CD1c-positive myeloid dendritic cell (primary cell): ENCODE measurements around the gene VEPH1.

Experiments used
- DNase-seq: peaks from one replicate; pipeline ENCODE4 v3.0.0-alpha.2; 2016; ENCODE audit errors: extremely low spot score

Gene VEPH1

DNA sequence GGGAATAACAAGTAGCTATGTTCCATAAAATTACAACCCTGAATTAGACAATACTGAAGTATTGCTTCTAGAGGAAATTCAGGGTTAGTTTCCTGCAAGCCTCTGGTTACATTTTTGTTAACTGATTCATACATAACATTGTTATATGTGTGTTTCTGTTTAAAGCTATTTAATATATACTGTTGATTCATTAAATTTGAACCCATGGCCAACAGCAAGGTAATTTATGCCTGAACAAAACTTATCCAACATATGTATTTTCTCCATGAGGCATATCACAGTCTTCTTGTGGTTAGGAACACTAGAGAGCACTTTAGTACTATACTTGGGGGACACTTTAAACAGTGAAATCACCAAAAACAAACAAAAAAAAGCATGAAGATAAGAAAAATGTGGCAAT, 114.2 kb downstream of the VEPH1 start:
- DNase-seq: no peak

DNA sequence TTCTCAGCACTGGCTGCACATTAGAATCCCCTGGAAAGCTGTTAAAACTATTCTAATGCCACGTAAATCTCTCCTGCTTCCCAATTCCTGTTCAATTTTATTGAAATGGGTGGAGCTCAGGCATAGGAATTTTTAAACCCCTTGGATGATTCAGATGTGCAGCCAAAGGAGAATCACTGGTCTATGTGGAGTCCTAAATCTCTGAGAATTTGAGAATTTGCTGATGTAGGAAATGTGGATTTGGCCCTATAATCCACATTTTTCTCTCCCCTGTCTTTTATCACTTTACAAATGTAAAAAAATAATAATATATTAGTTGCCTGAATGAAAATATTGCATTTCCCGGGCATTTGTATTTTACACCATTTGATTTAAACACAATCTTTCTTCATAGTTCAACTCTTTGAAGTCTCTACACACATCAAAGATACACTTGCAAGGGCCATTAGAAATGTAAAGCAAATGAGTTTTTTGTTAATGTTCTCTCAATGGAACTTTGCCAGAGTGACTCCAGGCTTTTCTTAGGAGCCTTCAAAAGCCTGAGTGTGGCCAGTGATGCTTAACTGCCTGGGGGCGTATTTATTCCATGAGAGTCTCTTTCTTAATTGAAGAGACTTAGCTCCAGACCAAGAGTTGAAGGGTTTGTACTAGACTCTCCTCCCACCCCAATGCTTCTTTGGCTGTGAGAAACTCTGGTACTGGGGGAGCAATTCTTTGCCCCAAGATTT, 115.3 kb downstream of the VEPH1 start:
- DNase-seq: no peak

DNA sequence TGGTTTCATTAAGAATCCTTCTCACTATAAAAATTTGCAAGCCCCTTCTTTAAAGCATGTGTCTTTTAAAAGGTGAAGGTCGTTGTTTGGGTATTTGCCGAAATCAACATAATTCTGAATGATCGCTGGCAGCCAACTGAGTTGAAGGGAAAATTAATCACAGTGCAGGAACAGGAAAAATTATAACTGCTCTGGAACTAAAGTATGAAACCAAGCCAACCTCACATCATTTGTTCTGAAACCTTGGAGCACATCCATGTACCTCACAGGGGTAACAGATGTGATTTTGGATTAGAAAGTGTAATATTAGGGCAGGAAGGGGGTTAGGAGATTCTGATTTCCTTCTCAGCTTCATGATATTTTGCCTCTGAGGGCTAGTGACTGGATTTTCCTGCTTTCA, 118.7 kb downstream of the VEPH1 start:
- no peak for DNase-seq

DNA sequence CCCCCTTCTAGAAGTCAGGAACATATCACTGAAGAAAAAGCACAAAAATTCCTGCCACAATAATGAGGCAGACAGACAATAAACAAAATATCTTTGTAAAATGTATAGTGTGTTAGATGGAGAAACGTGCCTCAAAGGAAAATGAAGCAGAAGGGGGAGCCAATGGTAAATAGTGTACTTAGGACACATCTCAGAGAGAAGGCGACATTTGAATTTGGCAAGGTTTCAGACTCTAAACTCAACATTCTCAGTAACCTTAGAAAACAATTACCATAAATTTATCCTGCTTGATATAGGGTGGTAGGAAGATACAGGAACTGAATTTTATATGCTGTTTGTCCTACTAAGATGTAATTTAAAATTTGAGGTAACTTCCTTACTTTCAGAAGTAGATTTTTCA, 119.2 kb downstream of the VEPH1 start:
- no peak for DNase-seq

DNA sequence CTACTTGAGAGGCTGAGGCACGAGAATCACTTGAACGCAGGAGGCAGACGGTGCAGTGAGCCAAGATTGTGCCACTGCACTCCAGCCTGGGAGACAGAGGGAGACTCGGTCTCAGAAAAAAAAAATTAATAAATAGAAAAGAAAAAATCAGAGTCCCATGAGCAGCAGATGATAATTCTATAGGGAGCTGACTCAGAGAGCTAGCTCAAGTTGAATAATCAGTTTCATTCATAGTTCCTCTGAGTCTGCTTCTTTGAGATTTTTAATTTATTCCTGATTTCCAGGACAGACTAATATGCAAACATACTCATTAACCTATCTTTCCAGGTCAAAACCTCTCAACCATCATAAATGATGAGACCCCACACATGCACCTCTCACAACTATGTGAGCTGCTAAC, 121.6 kb downstream of the VEPH1 start:
- no peak for DNase-seq

DNA sequence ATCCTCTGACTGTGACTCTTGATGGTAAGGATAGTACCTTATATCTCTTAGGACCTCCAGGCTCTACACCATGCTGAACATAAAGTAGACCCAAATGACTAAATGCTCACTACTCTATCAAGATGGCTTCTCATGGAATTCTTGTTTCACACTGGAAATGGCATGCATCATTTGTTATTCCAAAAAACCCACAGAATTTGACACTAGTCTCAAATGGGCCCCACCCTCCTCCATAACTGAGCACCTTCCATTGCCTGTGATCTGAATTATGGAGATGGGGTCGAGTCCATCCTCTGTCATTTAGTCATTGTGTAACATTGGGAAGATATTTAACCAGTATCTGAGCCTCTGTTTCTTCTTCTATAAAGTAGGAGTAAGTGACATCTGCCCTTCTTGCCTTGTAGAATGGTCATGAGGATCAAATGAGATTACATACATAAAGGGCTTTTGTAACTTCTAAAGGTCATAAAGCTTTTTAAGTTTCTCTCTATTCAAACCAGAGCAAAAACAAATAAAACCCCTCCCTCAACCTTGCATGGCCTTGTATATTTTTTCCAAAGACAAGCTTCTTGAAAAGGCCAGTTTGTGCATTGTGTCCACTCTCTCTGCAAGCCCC, 123.6 kb downstream of the VEPH1 start:
- DNase-seq: no peak

DNA sequence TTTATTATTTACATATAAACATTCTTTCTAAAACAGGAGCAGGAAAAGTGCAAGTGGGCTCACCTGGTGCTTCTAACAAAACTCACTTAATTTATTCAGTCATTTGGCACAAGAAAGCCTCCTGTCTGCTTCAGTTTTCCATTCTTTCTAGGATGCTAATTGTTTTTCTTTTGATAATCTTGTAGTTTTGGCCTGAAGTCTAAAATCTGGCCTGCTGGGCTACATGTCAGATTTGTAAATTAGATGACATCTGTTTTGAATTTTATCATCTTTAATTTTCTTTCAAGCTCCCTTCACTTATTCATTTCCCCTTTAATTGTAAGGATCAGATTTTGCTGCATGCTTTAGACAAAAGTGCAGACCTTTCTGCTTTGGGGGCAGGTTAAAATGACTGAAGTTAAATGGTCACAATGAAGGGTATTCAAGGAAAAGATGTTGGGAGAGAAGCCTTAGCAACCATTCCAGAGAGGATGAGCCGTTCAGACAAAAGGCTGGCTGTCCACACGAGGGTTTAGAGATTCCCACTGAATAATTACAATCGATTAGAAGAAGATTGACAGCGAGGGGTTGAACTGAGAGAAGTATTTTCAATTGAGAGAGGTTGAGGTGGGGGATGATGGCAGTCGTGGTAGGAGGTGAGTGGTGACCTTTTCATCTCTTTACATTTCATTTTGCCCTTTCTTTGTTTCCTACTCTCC, 126.5 kb downstream of the VEPH1 start:
- DNase-seq: no peak

DNA sequence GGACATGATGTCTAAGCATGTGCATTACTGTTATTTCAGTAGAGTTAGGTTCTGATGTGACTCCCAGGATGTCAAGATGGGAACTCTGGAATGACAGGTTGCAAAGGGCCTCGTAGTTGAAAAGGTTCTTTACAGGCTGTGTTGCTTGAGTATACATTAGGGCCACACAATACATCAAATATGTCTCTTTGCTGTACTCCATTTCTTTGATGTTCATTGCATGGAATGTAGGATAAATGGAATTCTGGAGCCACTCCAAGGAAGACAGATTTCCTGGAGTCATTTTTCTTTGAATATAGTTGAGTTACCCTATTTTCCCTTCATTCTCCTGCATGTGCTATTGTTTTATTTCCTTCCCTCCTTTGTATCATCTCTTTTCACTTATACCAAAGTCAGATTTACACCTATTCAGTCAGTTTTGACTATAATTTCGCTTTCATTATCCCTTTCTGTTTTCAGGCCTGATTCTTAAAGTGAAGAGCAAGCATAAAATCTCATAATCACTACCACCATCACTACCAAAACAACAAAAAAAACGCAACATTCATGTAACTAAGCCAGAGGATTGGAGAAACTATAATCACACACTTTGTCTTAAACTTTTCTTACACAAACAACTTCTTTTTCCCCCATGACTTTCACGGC, 127.8 kb downstream of the VEPH1 start:
- no peak for DNase-seq

DNA sequence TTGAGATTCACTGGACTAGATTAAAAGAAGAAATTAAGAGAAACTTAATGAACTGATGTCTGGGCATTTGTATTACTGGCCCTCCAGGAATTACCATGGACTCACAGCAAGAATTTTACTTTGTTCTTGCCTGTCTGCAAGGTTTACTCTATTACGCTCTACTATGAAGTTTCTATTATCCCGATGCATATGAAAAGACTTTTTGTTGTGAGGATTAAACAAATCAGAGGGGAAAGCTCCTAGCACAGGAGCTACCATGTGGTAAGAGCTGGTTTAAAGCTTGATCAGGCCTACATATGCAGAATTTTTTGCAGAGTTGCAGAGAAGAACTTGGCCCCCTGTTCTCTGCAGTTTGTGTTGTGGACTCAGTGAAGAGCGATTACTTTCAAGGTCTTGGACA, 128.3 kb downstream of the VEPH1 start:
- DNase-seq: no peak

DNA sequence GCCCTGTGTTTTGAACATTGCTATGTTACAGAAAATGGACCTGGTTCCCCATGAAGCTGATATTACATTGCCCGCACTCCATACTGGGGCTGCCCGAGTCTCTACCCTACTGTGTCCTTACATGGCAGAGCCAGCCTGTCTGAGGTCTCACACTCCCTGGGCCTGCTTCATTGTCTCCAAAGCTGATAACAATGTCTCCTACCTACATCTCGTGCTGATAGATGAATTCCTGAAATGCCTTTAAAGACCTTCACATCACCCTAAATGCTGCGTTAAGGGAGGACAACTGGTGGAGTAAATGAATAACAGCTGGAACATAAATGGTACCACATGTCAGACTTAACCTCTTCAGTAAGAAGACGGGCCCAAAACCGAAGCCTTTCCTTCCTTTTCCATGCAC, 129.4 kb downstream of the VEPH1 start:
- no peak for DNase-seq

DNA sequence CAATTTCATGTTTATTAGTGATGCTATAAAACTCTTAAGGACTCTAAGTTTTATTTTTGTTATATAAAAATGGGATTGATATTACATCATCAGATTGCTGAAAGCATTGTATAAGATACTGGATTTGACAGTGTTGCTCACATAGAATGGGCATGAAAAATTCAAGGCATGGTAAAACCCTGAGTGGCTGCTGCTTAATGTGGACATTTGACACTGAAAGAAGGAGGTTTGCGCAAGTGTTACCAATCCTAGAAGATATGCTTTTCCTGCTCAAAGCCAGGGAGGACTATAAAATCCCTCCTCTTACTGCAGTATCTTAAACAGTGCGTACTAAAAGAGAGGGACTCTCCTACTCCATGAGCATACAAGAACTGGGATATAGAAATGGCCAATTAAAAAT, 132.3 kb downstream of the VEPH1 start:
- no peak for DNase-seq

DNA sequence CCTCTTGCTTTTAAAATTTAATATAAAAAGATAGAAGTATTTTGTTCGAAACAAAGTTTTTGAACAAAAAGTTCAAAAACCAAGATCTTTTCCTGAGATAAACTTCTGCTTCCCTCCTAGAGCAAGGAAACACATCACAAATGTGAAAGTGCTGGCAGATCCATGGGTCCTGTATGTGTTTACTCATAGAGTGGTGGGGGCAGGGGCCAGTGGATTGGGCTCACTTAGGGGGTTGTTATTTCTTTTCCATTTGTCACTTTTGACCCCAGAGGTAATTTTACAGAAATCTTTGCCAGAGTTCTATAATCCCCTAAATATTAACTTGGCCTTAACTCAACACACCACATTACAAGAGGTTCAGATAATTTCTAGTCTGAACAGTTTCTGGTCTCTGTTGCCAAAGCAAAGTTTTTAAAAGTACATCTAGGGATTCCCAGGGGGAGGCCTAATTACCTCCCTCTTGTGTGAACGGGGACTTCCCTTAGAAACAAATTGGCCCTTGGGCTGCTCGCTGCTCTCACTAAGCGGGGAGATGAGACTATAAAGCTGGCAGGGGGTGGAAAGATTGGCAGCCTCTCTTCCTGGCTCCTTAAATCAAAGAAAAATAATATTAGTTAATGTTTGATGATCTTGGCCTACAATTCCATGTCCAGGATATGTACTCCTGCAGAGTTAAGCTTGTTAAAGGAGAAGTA, 133.3 kb downstream of the VEPH1 start:
- no peak for DNase-seq

DNA sequence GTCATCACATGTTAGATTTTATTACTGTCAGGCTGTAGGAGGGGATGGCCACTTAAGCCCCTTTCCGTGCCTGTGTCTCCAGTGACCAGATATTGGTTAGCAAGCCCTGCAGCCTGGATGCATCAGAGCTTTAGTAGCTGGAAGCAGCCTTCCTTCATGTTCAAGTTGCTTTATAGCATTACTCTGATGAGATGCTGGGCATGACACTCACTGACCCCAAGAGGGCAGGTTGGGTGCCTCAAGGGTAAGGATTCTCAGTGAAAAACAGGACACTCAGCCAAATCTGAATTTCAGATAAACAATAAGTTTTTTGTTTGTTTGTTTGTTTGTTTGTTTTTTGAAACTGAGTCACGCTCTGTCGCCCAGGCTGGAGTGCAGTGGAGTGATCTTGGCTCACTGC, 135.0 kb downstream of the VEPH1 start:
- DNase-seq: no peak

DNA sequence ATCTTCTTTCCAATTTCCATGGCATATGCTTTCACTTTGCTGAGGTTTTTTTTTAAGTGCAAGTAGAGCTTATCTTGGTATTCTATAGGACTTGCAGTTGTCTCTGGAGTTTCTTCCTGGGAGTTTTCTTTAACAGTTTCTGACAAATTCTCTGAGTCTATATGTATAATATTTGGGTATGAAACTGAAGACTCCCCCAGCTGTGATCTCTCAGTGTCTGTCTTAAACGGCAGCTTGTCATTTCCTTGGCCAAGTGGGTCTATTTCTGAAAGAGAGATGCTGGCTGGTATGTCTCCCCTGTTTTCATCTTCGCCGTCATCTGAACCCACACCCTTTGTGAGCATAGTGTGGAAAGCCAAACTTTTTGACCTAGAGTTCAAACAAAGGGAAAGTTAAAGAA, 139.8 kb downstream of the VEPH1 start:
- no peak for DNase-seq

DNA sequence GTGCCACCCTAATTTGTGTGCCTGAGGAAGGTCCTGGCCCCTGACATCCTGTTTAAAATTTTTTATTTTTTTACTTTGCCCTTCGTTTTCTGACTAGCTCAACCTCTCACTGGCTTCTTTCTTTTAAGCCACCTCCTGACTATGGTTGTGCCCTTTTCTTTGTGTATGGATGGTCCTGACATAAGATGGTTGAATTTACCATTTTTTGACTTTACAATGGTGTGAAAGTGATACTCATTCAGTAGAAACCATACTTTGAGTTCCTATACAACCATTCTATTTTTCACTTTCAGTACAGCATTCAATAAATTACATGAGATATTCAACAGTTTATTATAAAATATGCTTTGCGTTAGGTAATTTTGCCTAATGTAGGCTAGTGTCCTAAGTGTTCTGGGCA, 140.9 kb downstream of the VEPH1 start:
- no peak for DNase-seq

DNA sequence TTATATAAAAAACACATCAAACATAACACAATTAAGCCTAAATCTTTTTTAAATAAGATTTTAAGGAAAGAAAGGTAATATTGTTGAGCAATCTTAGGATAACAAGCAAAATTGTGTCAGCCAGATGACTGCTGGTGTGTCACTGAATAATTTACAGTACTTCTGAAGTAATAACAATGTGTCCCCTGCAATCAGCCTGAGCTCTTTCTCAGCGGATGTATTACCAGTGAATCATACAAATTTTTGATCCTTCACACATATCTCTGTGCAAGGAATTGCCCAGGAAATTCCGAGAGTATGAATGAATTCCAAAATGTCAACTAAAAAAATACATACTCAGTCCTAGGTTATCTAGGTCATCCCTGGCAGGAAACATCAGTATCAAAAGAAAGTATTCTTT, 143.2 kb downstream of the VEPH1 start:
- no peak for DNase-seq

DNA sequence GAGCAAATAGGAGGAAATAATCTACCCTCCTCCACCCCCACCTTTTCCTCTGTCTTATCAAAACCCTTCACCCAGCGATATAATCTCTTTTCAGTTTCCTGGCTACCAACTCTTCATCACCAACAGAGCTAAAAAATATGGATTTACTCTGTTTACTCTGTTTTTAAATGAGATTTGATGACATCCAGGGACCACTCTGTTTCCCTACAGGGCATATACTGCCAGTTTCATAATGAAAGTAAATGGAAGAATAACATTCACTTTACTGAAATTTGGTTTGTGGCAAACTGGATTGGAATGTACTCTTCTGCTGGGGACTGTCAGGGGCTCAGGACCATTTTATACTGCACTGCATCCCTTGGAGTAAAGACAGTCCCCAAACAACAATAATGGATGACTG, 146.7 kb downstream of the VEPH1 start:
- DNase-seq: no peak

DNA sequence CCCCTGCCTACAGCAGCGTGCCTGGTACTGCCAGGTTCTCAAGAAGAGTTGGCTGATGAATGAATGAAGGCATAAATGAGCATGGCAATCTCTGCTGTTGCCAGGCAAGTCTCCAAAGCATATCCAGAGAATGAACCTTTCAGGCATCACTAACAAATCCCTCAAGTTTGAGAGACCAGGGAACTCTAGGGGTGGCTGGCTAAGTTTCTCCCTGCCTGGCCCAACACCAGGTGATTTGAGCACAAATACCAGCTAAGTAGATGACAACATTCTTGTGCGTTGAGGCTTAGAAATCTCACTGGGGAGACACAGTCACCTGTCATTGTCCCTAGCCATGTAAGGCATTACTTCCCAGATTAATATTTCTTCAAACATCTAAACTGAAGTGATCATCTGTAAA, 147.9 kb downstream of the VEPH1 start:
- no peak for DNase-seq

DNA sequence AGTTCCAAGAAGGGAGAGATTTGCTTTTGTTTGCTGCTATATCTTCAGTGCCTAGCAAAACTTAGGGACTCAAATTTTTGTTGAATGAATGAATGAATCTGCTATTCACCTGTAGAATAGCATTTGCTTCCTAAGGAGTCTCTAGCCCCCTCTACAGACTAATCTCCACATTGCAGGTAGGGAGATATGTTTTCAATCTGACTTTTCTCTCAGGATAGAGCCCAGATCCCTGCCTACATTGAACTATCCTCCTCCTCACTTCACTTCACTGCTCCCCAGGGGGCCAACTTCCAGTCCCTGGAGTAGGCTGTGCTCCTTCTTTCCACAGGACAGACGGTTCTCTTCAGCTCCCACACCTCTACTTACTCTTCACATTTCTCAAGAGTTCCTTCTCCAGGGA, 148.5 kb downstream of the VEPH1 start:
- DNase-seq: no peak

DNA sequence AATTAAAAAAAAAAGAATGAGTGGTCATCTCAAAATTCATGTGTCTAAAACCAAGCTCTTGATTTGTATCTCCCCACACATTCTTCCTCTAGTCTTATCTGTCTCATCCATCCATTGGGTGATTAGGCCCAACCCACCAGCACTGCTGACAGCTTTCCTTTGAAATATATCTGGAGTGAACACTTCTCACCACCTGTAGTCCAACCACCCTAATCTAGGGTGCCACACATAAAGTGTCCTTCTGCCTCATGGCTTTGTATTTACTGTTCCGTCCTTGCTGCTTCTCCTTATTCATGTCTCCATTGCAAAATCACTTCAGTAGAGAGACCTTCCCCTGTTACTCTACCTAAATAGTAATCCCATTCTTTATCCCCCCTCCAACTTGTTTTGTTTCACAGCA, 149.0 kb downstream of the VEPH1 start:
- no peak for DNase-seq

DNA sequence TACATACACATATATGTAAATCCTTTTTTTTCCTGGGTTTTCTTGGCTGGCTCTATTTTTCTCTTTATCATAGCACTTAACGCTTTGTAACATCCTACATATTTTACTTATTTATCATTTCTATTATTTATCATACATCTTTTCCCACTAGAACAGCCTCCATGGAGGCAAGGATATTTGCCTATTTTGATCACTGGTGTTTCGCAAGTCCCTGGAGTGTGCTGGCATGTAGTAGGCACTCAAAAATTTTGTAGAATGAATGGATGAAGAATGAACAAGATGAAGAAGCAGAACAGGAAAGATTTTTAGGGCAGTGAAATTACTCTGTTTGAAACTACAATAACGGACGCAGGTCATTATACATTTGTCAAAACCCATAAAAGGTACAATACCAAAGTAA, 149.6 kb downstream of the VEPH1 start:
- no peak for DNase-seq

DNA sequence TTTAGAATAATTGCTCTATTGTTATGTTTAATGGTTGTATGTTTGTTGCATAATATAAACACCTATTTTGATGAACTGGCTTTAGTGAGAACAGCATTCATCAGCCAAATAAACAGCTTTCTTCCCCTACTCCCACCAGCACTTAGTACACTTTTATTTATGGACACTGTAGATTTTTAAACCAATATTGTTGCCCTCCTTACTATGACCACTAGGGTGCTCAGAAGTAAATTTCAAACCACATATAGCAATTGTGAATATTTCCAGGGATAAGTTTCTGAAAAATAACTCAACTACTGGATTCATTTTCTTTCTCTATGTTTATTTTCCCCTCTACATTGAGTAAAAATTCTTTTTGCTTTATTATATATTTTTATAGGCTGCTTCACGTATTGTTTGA, 151.2 kb downstream of the VEPH1 start:
- no peak for DNase-seq
